Parathyroid adenoma (tissue), 2 donors: ENCODE data around the gene PI3.

Experiments used
- H2AFZ ChIP-seq: fragments of 300-600 bp; sonication (generic); one replicate; pipeline ENCODE4 v1.7.0; 2017; ENCODE audit warnings: antibody characterized with exemption, mild to moderate bottlenecking
- H3K27ac ChIP-seq: fragments of 300-600 bp; sonication (generic); one replicate; pipeline ENCODE4 v1.7.0; 2017
- H3K27me3 ChIP-seq: fragments of 300-600 bp; sonication (generic); one replicate; pipeline ENCODE4 v1.7.0; 2017; ENCODE audit warnings: low read length; ENCODE audit not compliant: control insufficient read depth, insufficient read depth
- H3K36me3 ChIP-seq: fragments of 300-600 bp; sonication (generic); one replicate; pipeline ENCODE4 v1.7.0; 2017; ENCODE audit warnings: low read length; ENCODE audit not compliant: control insufficient read depth, insufficient read depth
- H3K4me1 ChIP-seq: fragments of 300-600 bp; sonication (generic); one replicate; pipeline ENCODE4 v1.7.0; 2017; ENCODE audit warnings: control low read depth
- H3K4me2 ChIP-seq: fragments of 300-600 bp; sonication (generic); one replicate; pipeline ENCODE4 v1.7.0; 2017; ENCODE audit warnings: low read length
- H3K4me3 ChIP-seq: fragments of 300-600 bp; sonication (generic); one replicate; pipeline ENCODE4 v1.7.0; 2017; ENCODE audit warnings: low read depth, low read length
- H3K79me2 ChIP-seq: fragments of 300-600 bp; sonication (generic); one replicate; pipeline ENCODE4 v1.7.0; 2017; ENCODE audit warnings: control low read depth
- H3K9ac ChIP-seq: fragments of 300-600 bp; sonication (generic); one replicate; pipeline ENCODE4 v1.7.0; 2017; ENCODE audit warnings: mild to moderate bottlenecking
- H3K9me3 ChIP-seq: fragments of 300-600 bp; sonication (generic); one replicate; pipeline ENCODE4 v1.7.0; 2017; ENCODE audit warnings: low read length; ENCODE audit not compliant: control insufficient read depth
- TF ChIP-seq, protein P1 (sequence below): fragments of 300-600 bp; sonication (generic); IDR thresholded peaks from one replicate; pipeline ENCODE4 v1.7.0; 2017; ENCODE audit warnings: antibody characterized with exemption, mild to moderate bottlenecking
- donor health status: primary hyperparathyroidism.

The PI3 gene

DNA sequence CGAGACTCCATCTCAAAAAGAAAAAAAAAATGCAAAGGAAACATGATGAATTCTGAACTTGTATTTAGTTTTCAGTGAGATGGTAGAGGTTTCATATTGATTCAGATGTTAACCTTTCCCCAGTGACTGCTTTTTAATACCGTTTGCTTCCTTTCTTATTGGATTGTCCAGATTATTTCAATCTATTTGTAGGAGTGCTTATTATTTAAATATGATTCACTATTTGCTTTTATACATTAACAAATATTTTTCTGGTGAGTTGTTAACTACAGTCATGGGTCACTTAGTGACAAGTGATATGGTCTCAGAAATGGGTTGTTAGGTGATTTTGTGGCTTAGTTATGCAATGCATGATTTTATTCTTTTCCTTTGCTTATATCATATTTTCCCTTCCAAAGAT, 8.4 kb downstream of the PI3 start:
- Histone ChIP-seq H3K9me3 (no peaks in the 10 kb centered on the region), H3K27ac (no peak overlapping the region)

DNA sequence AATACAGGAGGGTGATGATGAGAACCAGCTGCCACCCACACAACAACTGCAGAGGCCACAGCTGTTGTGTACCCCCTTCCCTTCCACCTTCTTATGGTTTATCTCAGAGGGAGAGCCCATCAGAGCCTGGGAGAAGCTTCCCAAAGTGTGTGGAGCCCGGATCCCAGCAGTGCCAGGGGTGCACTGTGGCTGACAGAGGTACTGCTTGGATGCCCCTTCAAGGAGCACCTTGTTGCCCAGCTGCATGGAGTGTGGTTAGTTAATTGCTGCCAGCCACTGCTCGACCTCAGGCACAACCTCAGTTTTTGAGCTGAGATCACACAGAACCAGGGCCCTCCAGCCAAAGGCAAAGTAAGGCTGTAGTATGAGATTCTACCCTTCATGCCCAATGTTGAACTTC, 13.0 kb downstream of the PI3 start:
- TF ChIP-seq, protein P1, sequence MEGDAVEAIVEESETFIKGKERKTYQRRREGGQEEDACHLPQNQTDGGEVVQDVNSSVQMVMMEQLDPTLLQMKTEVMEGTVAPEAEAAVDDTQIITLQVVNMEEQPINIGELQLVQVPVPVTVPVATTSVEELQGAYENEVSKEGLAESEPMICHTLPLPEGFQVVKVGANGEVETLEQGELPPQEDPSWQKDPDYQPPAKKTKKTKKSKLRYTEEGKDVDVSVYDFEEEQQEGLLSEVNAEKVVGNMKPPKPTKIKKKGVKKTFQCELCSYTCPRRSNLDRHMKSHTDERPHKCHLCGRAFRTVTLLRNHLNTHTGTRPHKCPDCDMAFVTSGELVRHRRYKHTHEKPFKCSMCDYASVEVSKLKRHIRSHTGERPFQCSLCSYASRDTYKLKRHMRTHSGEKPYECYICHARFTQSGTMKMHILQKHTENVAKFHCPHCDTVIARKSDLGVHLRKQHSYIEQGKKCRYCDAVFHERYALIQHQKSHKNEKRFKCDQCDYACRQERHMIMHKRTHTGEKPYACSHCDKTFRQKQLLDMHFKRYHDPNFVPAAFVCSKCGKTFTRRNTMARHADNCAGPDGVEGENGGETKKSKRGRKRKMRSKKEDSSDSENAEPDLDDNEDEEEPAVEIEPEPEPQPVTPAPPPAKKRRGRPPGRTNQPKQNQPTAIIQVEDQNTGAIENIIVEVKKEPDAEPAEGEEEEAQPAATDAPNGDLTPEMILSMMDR, result no peak
- H2AFZ ChIP-seq, result no peak overlapping the region
- H3K9me3 ChIP-seq, result no peaks in the 10 kb centered on the region
- no peak overlapping the region for H3K4me3 ChIP-seq
- no peak overlapping the region for H3K4me2 ChIP-seq
- no peak overlapping the region for H3K27ac ChIP-seq
- H3K36me3 ChIP-seq, result no peaks in the 10 kb centered on the region
- H3K9ac ChIP-seq, result no peak overlapping the region
- H3K4me1 ChIP-seq, result no peaks in the 10 kb centered on the region
- no peaks in the 10 kb centered on the region for H3K27me3 ChIP-seq
- no peaks in the 10 kb centered on the region for H3K79me2 ChIP-seq

More for the DNA sequence above, 8.4 kb downstream of the PI3 start:
- no peaks in the 10 kb centered on the region for H3K4me1 ChIP-seq
- no peaks in the 10 kb centered on the region for H3K27me3 ChIP-seq
- H3K4me2 ChIP-seq, result no peak overlapping the region
- TF ChIP-seq, protein P1, result no peak
- no peaks in the 10 kb centered on the region for H3K36me3 ChIP-seq
- H3K4me3 ChIP-seq, result no peak overlapping the region
- no peaks in the 10 kb centered on the region for H3K79me2 ChIP-seq
- H2AFZ ChIP-seq, result no peak overlapping the region
- no peak overlapping the region for H3K9ac ChIP-seq

DNA sequence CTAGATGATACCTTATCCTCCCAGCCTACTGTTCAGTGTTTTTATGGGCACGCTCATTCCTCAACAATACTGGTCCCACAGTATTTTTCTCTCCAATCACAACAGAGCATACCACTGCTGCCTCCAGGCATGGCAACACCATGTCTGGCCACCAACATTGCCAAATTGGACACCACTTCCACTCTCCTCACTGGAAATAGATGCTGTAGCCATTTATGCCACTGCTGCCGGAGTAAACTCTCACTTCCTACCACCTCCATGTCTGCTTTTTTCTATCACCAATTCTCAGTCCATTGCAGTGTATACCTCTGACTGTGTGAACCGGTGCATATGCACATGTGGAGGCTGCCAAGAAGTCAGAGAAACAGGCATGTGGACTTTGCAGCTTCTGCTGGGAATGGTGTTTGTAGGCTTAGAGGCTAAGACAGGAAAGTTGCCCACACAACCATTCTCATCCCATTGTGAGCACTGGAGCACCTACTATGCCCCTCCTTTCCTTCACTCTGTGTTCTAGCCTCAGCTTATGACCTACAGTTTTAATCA, 14.4 kb downstream of the PI3 start:
- Histone ChIP-seq H3K9ac (no peak overlapping the region), H3K27ac (no peak overlapping the region)
- TF ChIP-seq, protein P1, result no peak

DNA sequence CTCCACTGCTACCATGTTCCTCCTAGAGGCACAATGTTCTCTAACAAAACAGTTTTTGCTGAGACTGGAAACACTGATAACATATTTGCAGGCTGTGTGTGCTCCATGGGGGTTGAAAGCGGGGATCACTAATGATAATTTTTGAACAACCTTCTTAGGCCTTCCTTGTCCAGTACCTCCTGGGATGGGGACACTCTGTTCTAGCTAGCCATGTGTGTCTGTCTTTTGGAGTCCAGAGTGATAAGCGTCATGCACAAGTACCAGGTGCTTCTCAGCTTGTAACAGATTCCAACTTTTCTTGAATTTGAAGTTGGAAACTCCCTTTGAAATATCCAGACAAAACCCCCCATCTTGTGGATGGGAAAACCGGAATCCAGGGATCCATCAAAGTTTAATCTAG, 15.2 kb downstream of the PI3 start:
- Histone ChIP-seq H3K9ac (no peak overlapping the region), H3K27me3 (no peaks in the 10 kb centered on the region), H3K4me1 (no peaks in the 10 kb centered on the region), H2AFZ (no peak overlapping the region), H3K27ac (no peak overlapping the region), H3K79me2 (no peaks in the 10 kb centered on the region), H3K4me3 (no peak overlapping the region), H3K9me3 (no peaks in the 10 kb centered on the region), H3K4me2 (no peak overlapping the region), H3K36me3 (no peaks in the 10 kb centered on the region)
- TF ChIP-seq, protein P1, result no peak

More for the DNA sequence above, 14.4 kb downstream of the PI3 start:
- H3K36me3 ChIP-seq, result no peaks in the 10 kb centered on the region
- no peaks in the 10 kb centered on the region for H3K9me3 ChIP-seq
- H3K27me3 ChIP-seq, result no peaks in the 10 kb centered on the region
- H3K79me2 ChIP-seq, result no peaks in the 10 kb centered on the region
- H2AFZ ChIP-seq, result no peak overlapping the region
- no peak overlapping the region for H3K4me3 ChIP-seq
- H3K4me1 ChIP-seq, result no peaks in the 10 kb centered on the region
- H3K4me2 ChIP-seq, result no peak overlapping the region

DNA sequence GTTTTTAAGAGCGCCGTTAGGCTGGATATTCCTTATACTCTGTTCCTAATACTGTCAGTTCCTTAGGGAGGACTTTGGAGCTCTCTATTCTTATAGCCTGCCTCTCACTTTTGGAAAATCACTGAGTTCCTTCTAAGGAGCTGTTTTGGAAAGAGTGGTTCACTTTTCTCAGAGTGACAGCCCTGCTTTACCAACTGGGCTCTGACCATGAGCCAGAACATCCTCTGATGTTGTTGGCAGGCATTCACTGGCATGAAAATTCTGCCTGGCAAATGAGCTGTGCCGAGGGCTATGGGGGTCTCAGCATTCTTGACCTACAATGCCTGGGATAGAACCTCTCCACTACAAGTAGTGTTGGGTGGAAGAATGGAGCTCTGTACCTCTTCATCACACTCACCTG, 17.2 kb downstream of the PI3 start:
- Histone ChIP-seq H3K9me3 (no peaks in the 10 kb centered on the region), H3K4me2 (no peak overlapping the region), H3K4me1 (no peaks in the 10 kb centered on the region), H3K4me3 (no peak overlapping the region), H3K36me3 (no peaks in the 10 kb centered on the region), H3K27ac (no peak overlapping the region), H2AFZ (no peak overlapping the region), H3K79me2 (no peaks in the 10 kb centered on the region), H3K27me3 (no peaks in the 10 kb centered on the region), H3K9ac (no peak overlapping the region)
- TF ChIP-seq, protein P1, result no peak
